Tibial artery (tissue), 4 donors: ENCODE measurements around the gene PKHD1.

Experiments
- DNase-seq, 2 donors: peaks; one replicate each; pipeline ENCODE4 v3.0.0-alpha.2; 2019
- H3K27ac ChIP-seq, 2 donors: fragments of 200-600 bp; sonication (generic) in 1 of 2; 1 replicate in 1 of 2; 2 replicates in 1 of 2; pipeline ENCODE4 v1.5.1; 2018 to 2019; ENCODE audit warnings: mild to moderate bottlenecking in 1 of 2
- H3K27me3 ChIP-seq, 2 donors: fragments of 200-600 bp; sonication (generic) in 1 of 2; one replicate each; pipeline versions ENCODE4 v1.5.1 to v1.6.0; 2016 to 2019
- H3K36me3 ChIP-seq, 3 donors: fragments of 200-600 bp; sonication (generic) in 2 of 3; one replicate each; pipeline ENCODE4 v1.5.1; 2016 to 2019; ENCODE audit warnings: mild to moderate bottlenecking in 2 of 3
- H3K4me1 ChIP-seq, 4 donors: fragments of 200-600 bp; sonication (generic) in 2 of 4; 1 replicate in 3 of 4; 2 replicates in 1 of 4; pipeline ENCODE4 v1.5.1; 2016 to 2019
- H3K4me3 ChIP-seq, 2 donors: fragments of 200-600 bp; sonication (generic) in 1 of 2; 1 replicate in 1 of 2; 2 replicates in 1 of 2; pipeline ENCODE4 v1.5.1; 2018 to 2019; ENCODE audit warnings: mild to moderate bottlenecking in 2 of 2
- H3K9me3 ChIP-seq, 3 donors: fragments of 200-600 bp; sonication (generic) in 1 of 3; one replicate each; pipeline ENCODE4 v1.5.1; 2016 to 2019
- intact Hi-C: fragments of 100-400 bp; cut with DNase I; formaldehyde crosslinking; loops from one replicate; pipeline ENCODE4 v1.15.0; 2023; ENCODE audit warnings: low total_unique reads
- TF ChIP-seq, protein P1 (sequence below), 2 experiments: fragments of 200-600 bp in 1 of 2; fragments of 450-650 bp in 1 of 2; IDR thresholded peaks; one replicate each; pipeline ENCODE4 v1.5.1; 2017 to 2019; ENCODE audit warnings: antibody characterized with exemption in 2 of 2, mild to moderate bottlenecking in 1 of 2, moderate library complexity in 1 of 2

The PKHD1 gene

GRCh38 chr6:51719297-51719696 lies 368.1 kb downstream of the PKHD1 start:
- no peak for DNase-seq
- Histone ChIP-seq H3K27ac (no peak overlapping the region), H3K27me3 (no peaks in the 10 kb centered on the region), H3K36me3 (no peaks in the 10 kb centered on the region), H3K9me3 (no peaks in the 10 kb centered on the region), H3K4me1 (no peaks in the 10 kb centered on the region), H3K4me3 (no peak overlapping the region)
- TF ChIP-seq, protein P1, sequence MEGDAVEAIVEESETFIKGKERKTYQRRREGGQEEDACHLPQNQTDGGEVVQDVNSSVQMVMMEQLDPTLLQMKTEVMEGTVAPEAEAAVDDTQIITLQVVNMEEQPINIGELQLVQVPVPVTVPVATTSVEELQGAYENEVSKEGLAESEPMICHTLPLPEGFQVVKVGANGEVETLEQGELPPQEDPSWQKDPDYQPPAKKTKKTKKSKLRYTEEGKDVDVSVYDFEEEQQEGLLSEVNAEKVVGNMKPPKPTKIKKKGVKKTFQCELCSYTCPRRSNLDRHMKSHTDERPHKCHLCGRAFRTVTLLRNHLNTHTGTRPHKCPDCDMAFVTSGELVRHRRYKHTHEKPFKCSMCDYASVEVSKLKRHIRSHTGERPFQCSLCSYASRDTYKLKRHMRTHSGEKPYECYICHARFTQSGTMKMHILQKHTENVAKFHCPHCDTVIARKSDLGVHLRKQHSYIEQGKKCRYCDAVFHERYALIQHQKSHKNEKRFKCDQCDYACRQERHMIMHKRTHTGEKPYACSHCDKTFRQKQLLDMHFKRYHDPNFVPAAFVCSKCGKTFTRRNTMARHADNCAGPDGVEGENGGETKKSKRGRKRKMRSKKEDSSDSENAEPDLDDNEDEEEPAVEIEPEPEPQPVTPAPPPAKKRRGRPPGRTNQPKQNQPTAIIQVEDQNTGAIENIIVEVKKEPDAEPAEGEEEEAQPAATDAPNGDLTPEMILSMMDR (IDR thresholded peaks at IDR 0.05), result no peak
- intact Hi-C loops, result no loop called here

DNA sequence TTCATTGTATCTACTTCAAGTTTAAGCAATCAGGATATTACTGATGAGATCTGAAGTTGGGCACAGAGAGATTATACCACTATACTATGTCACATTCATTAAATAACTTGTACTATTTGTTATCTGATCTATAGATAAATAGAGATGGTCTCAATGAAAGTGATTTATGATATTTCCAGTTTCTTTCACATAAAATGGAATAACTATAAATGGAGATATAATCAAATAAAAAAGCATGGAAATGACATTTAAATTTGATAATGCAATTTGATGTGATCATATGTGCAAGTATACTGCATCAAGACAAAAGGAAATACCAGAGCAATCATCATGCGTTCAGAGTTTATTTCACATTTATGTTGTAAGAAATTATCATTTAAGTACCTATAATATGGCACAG lies 368.9 kb downstream of the PKHD1 start:
- Histone ChIP-seq H3K4me1 (no peaks in the 10 kb centered on the region), H3K36me3 (no peaks in the 10 kb centered on the region), H3K27ac (no peak overlapping the region), H3K4me3 (no peak overlapping the region), H3K9me3 (no peaks in the 10 kb centered on the region), H3K27me3 (no peaks in the 10 kb centered on the region)
- TF ChIP-seq, protein P1 (IDR thresholded peaks at IDR 0.05), result no peak
- intact Hi-C loops, result no loop called here
- DNase-seq, result no peak

DNA sequence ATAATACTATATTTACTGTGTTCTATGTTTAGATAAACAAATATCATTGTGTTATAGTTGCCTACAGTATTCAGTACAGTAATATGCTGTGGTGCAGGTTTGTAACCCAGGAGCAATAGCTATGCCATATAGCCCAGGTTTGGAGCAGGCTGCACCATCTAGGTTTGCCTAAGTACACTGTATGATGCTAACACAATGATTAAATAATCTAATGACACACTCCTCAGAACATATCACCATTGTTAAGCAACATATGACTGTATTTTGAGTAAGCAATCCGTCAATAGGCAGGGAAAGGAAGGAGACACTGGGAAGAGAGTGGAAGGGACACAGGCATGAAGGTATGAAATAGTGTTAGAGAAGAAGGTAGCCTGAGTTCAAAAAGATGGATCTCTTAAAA lies 369.9 kb downstream of the PKHD1 start:
- no peak for DNase-seq
- Histone ChIP-seq H3K27me3 (no peaks in the 10 kb centered on the region), H3K4me1 (no peaks in the 10 kb centered on the region), H3K27ac (no peak overlapping the region), H3K4me3 (no peak overlapping the region), H3K36me3 (no peaks in the 10 kb centered on the region), H3K9me3 (no peaks in the 10 kb centered on the region)
- intact Hi-C loops, result no loop called here
- TF ChIP-seq, protein P1 (IDR thresholded peaks at IDR 0.05), result no peak

GRCh38 chr6:51711876-51712275 lies 375.5 kb downstream of the PKHD1 start:
- TF ChIP-seq, protein P1 (IDR thresholded peaks at IDR 0.05), result no peak
- H3K27me3 ChIP-seq, result no peaks in the 10 kb centered on the region
- intact Hi-C loops, result no loop called here
- H3K36me3 ChIP-seq, result no peaks in the 10 kb centered on the region
- H3K4me3 ChIP-seq, result no peak overlapping the region
- no peak overlapping the region for H3K27ac ChIP-seq
- no peak for DNase-seq
- peaks cover 0 to 3% (median 0%) of the 10 kb centered on the region in 4 donors for H3K4me1 ChIP-seq
- H3K9me3 ChIP-seq, result no peaks in the 10 kb centered on the region

GRCh38 chr6:51706086-51706485 lies 381.3 kb downstream of the PKHD1 start:
- DNase-seq, result no peak
- intact Hi-C loops, result no loop called here
- Histone ChIP-seq H3K36me3 (no peaks in the 10 kb centered on the region), H3K27ac (no peak overlapping the region), H3K4me3 (no peak overlapping the region), H3K27me3 (no peaks in the 10 kb centered on the region), H3K4me1 (no peaks in the 10 kb centered on the region), H3K9me3 (no peaks in the 10 kb centered on the region)
- TF ChIP-seq, protein P1 (IDR thresholded peaks at IDR 0.05), result no peak

DNA sequence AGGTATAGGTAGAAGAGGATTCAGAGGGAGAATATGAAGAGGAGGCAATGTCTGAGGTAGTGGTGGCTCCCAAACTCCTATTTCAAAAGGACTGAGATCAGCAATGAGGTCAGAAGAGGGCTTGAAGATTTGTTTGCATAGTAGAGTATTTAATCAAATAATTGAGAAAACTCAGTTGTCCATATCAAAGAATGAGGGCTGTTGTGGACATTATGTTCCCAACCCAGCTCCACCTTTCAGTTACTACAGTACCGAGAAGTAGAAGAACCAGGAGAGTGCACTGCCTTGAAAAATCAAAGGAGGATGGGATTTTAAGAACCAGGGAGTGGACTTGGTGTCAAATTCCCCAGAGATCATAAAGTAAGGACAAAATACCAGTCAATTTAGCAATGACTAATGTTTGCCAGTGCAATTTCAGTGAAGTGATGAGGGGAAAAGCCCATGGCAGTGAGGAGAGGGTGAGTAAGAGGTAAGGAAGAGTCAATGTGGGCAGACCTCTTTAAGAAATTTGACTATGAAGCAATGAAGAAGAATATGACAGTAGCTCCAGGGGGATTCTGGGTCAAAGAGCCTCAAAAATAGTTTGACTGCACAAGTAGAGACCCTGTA lies 382.4 kb downstream of the PKHD1 start:
- H3K27ac ChIP-seq, result no peak overlapping the region
- no peaks in the 10 kb centered on the region for H3K9me3 ChIP-seq
- TF ChIP-seq, protein P1 (IDR thresholded peaks at IDR 0.05), result no peak
- H3K36me3 ChIP-seq, result no peaks in the 10 kb centered on the region
- no peak for DNase-seq
- no peaks in the 10 kb centered on the region for H3K27me3 ChIP-seq
- no peaks in the 10 kb centered on the region for H3K4me1 ChIP-seq
- intact Hi-C loops, result no loop called here
- no peak overlapping the region for H3K4me3 ChIP-seq
